HG03097 (cell line): ENCODE results near the gene PTRH2.

Experiments
- ATAC-seq: cut with Tn5 transposase; IDR thresholded peaks from one replicate; pipeline ENCODE4 v1.9.1; 2021; ENCODE audit not compliant: unreplicated experiment, low FRiP score

PTRH2 gene

GRCh38 chr17:59722623-59723022, 15.4 kb upstream of the PTRH2 start:
- no peak for ATAC-seq

GRCh38 chr17:59719526-59719925, 12.3 kb upstream of the PTRH2 start:
- ATAC-seq: no peak

GRCh38 chr17:59716427-59716826, 9.2 kb upstream of the PTRH2 start:
- no peak for ATAC-seq

GRCh38 chr17:59714255-59714654, 7.0 kb upstream of the PTRH2 start:
- no peak for ATAC-seq

- no peak for ATAC-seq
Observed at GRCh38 chr17:59712862-59713261, 5.6 kb upstream of the PTRH2 start.

GRCh38 chr17:59711936-59712335, 4.7 kb upstream of the PTRH2 start:
- no peak for ATAC-seq

GRCh38 chr17:59707971-59708430, 771 bp upstream of the PTRH2 start:
- no peak for ATAC-seq

- ATAC-seq: no peak
Observed at GRCh38 chr17:59702304-59702703, 4.9 kb downstream of the PTRH2 start.

GRCh38 chr17:59699786-59700185, 7.4 kb downstream of the PTRH2 start:
- no peak for ATAC-seq

GRCh38 chr17:59699218-59699617, 8.0 kb downstream of the PTRH2 start:
- ATAC-seq: no peak

- ATAC-seq: no peak
Observed at GRCh38 chr17:59698143-59698542, 9.1 kb downstream of the PTRH2 start.

- ATAC-seq: no peak
Observed at GRCh38 chr17:59696682-59697277, 10.4 kb downstream of the PTRH2 start.

- no peak for ATAC-seq
Observed at GRCh38 chr17:59695945-59696681, 11.1 kb downstream of the PTRH2 start.

- no peak for ATAC-seq
Observed at GRCh38 chr17:59694344-59694743, 12.9 kb downstream of the PTRH2 start.

GRCh38 chr17:59693582-59693981, 13.6 kb downstream of the PTRH2 start:
- ATAC-seq: no peak

GRCh38 chr17:59688496-59688895, 18.7 kb downstream of the PTRH2 start:
- no peak for ATAC-seq

GRCh38 chr17:59688008-59688407, 19.2 kb downstream of the PTRH2 start:
- no peak for ATAC-seq

GRCh38 chr17:59684967-59685366, 22.3 kb downstream of the PTRH2 start:
- ATAC-seq: no peak

- no peak for ATAC-seq
Observed at GRCh38 chr17:59683283-59683682, 23.9 kb downstream of the PTRH2 start.

- ATAC-seq: no peak
Observed at GRCh38 chr17:59680314-59680713, 26.9 kb downstream of the PTRH2 start.

- no peak for ATAC-seq
Observed at GRCh38 chr17:59678918-59679317, 28.3 kb downstream of the PTRH2 start.

- ATAC-seq: no peak
Observed at GRCh38 chr17:59676716-59677115, 30.5 kb downstream of the PTRH2 start.
